Osteoblast (primary cell): Measurements from ENCODE around the gene CDC42BPG. TPM values are rescaled to one million over a fixed set of nuclear protein-coding genes. Genes with fewer than 3 reads are reported as not detected.

Experiments
- DNase-seq: peaks from one replicate; pipeline ENCODE4 v3.0.0; 2011; ENCODE audit warnings: low spot score, mixed read lengths; ENCODE audit not compliant: insufficient read length; ENCODE audit errors: missing footprints
- H2AFZ ChIP-seq: 2 replicates; pipeline ENCODE4 v1.6.0; 2011; ENCODE audit warnings: mild to moderate bottlenecking, low read length
- H3K27ac ChIP-seq: 2 replicates; pipeline ENCODE4 v1.5.1; 2011; ENCODE audit warnings: mild to moderate bottlenecking, low read depth, low read length, moderate library complexity
- H3K27me3 ChIP-seq: 2 replicates; pipeline ENCODE4 v1.6.0; 2012; ENCODE audit warnings: mild to moderate bottlenecking, control low read depth, inconsistent platforms, low read length, moderate library complexity; ENCODE audit not compliant: insufficient read depth
- H3K36me3 ChIP-seq: 2 replicates; pipeline ENCODE4 v1.5.1; 2011; ENCODE audit warnings: mild to moderate bottlenecking, low read length, control low read depth, moderate library complexity; ENCODE audit not compliant: insufficient read depth
- H3K4me1 ChIP-seq: 2 replicates; pipeline ENCODE4 v1.5.1; 2011; ENCODE audit warnings: mild to moderate bottlenecking, low read length, control low read depth, moderate library complexity; ENCODE audit not compliant: insufficient read depth
- H3K4me2 ChIP-seq: 2 replicates; pipeline ENCODE4 v1.6.0; 2011; ENCODE audit warnings: mild to moderate bottlenecking, low read length; ENCODE audit not compliant: insufficient read depth
- H3K4me3 ChIP-seq: fragments of 200-600 bp; sonication (generic); 3 replicates; pipeline ENCODE4 v1.5.1; 2012; ENCODE audit warnings: mild to moderate bottlenecking, low read length, inconsistent platforms; ENCODE audit not compliant: insufficient read depth
- H3K79me2 ChIP-seq: 2 replicates; pipeline ENCODE4 v1.6.0; 2012; ENCODE audit warnings: mild to moderate bottlenecking, low read length, control low read depth, inconsistent platforms; ENCODE audit not compliant: insufficient read depth
- H3K9me3 ChIP-seq: 2 replicates; pipeline ENCODE4 v1.5.1; 2011; ENCODE audit warnings: low read depth, low read length, control low read depth
- H4K20me1 ChIP-seq: 2 replicates; pipeline ENCODE4 v1.6.0; 2012; ENCODE audit warnings: mild to moderate bottlenecking, low read length, control low read depth; ENCODE audit not compliant: insufficient read depth
- CTCF ChIP-seq: IDR thresholded peaks from 2 replicates; pipeline ENCODE4 v1.5.1; 2011; ENCODE audit warnings: mild to moderate bottlenecking, low read depth, low read length, moderate library complexity; ENCODE audit errors: extremely low read depth
- total RNA-seq: library from RNA; depleted of rRNA; stranded (reverse); fragments of >200 nt; gene quantifications from 2 replicates; pipeline ENCODE4 v1.2.3, GENCODE V29; 2012

The CDC42BPG gene, protein sequence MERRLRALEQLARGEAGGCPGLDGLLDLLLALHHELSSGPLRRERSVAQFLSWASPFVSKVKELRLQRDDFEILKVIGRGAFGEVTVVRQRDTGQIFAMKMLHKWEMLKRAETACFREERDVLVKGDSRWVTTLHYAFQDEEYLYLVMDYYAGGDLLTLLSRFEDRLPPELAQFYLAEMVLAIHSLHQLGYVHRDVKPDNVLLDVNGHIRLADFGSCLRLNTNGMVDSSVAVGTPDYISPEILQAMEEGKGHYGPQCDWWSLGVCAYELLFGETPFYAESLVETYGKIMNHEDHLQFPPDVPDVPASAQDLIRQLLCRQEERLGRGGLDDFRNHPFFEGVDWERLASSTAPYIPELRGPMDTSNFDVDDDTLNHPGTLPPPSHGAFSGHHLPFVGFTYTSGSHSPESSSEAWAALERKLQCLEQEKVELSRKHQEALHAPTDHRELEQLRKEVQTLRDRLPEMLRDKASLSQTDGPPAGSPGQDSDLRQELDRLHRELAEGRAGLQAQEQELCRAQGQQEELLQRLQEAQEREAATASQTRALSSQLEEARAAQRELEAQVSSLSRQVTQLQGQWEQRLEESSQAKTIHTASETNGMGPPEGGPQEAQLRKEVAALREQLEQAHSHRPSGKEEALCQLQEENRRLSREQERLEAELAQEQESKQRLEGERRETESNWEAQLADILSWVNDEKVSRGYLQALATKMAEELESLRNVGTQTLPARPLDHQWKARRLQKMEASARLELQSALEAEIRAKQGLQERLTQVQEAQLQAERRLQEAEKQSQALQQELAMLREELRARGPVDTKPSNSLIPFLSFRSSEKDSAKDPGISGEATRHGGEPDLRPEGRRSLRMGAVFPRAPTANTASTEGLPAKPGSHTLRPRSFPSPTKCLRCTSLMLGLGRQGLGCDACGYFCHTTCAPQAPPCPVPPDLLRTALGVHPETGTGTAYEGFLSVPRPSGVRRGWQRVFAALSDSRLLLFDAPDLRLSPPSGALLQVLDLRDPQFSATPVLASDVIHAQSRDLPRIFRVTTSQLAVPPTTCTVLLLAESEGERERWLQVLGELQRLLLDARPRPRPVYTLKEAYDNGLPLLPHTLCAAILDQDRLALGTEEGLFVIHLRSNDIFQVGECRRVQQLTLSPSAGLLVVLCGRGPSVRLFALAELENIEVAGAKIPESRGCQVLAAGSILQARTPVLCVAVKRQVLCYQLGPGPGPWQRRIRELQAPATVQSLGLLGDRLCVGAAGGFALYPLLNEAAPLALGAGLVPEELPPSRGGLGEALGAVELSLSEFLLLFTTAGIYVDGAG (N-terminal part only)
- total RNA-seq: under 0.01 and 0.29 TPM in 2 replicates

- peak within 1 kb of the TSS; percentile 43 for H3K4me3 ChIP-seq
- no peak within 1 kb of the TSS for H3K27ac ChIP-seq
- peak within 1 kb of the TSS; percentile 28 for H3K4me2 ChIP-seq
- H3K4me1 ChIP-seq: no peaks in the 10 kb centered on the region
- no peaks in the 10 kb centered on the region for H3K79me2 ChIP-seq
- TF ChIP-seq CTCF: peak; percentile 39
- H3K36me3 ChIP-seq: no peaks in the 10 kb centered on the region
- H2AFZ ChIP-seq: no peak within 1 kb of the TSS
- H3K9me3 ChIP-seq: no peaks in the 10 kb centered on the region
- peak; percentile 100 for DNase-seq
- H4K20me1 ChIP-seq: peaks cover 2% of the 10 kb centered on the region
- no peaks in the 10 kb centered on the region for H3K27me3 ChIP-seq
Observed at GRCh38 chr11:64844330-64845128, at the start of gene CDC42BPG. CDC42BPG (minus strand) TSS chr11:64844653; CDS start chr11:64844569, 84 bp downstream.

DNA sequence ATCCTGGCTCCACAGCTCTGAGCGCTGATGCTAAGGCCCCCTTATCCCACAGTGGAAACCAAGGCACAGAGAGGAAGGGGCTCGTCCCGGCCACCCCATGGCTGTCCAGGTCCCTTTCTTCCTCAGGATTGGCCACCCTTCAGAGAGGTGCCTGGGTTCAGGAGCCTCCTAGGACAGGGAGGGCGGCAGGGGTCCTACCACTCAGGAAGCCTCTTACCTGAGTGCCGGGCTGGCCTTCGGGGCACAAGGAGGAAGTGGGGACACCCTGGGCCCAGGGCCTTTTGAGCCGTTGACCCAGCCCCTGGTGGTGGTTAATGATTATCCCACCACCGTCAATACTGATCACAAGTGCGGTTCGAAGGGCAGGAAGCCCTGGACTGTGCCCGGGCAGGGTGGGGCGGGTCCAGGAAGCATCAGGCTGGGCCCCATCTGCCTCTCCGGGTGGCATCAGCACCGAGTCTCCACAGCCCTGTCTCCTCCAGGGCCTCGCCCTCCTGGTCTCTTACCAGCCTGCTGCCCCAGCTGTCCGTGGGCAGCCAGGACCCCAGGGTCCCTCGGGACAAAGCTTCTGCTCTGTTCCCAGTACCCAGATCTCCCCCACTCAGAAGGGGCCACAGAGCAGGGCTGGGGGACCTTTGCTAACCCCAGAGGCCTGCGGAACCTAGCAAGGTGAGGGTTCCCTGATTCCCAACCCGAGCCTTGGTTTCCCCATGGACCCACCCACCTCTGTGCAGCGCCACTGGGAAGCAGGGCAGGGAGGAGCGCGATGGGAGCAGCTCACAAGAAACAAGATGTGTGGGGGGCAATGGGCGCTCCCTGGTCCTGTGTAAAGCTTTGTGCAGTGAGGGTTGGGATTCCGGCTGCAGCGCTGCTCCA lies 49.0 kb upstream of the CDC42BPG start:
- Histone ChIP-seq H3K27me3 (no peaks in the 10 kb centered on the region), H3K4me1 (no peaks in the 10 kb centered on the region), H3K36me3 (peaks cover 11% of the 10 kb centered on the region), H2AFZ (no peak overlapping the region), H3K79me2 (no peaks in the 10 kb centered on the region), H3K4me2 (no peak overlapping the region), H4K20me1 (no peaks in the 10 kb centered on the region), H3K4me3 (no peak overlapping the region), H3K9me3 (no peaks in the 10 kb centered on the region), H3K27ac (no peak overlapping the region)
- DNase-seq: no peak
- no peak for TF ChIP-seq CTCF

DNA sequence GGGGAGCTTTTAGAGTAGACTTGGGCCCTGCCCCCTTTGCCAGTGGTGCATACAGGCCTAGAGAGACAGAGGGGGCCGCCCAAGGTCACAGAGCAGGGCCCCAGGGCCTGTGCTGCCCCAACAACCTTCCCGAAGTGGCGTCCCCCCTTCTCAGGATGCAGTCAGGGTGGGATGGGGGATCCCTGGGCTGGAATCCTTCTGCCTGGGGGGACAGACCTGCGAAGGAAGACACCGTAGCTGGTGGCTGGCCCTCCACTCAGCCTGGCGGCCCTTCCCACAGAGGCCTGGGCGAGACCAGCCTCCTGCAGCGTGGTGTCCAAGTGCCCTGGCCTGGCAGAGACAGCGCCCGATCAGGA lies 48.4 kb upstream of the CDC42BPG start:
- no peak for DNase-seq
- H3K27me3 ChIP-seq: no peaks in the 10 kb centered on the region
- no peaks in the 10 kb centered on the region for H3K4me1 ChIP-seq
- H2AFZ ChIP-seq: no peak overlapping the region
- peaks cover 5% of the 10 kb centered on the region for H3K36me3 ChIP-seq
- no peaks in the 10 kb centered on the region for H3K79me2 ChIP-seq
- no peak overlapping the region for H3K4me3 ChIP-seq
- H4K20me1 ChIP-seq: no peaks in the 10 kb centered on the region
- TF ChIP-seq CTCF: no peak
- H3K27ac ChIP-seq: no peak overlapping the region
- no peaks in the 10 kb centered on the region for H3K9me3 ChIP-seq
- no peak overlapping the region for H3K4me2 ChIP-seq
